MM.1S (cell line): ENCODE results near the gene MARK3.

Experiments used
- DNase-seq: peaks from one replicate; pipeline ENCODE4 v3.0.0-alpha.2; 2015
- H2AFZ ChIP-seq: fragments of 300-600 bp; sonication (generic); 2 replicates; pipeline ENCODE4 v1.6.0; 2016; ENCODE audit warnings: antibody characterized with exemption, low read length
- H3F3A ChIP-seq: fragments of 300-600 bp; sonication (generic); 2 replicates; pipeline ENCODE4 v1.6.1; 2016; ENCODE audit warnings: mild to moderate bottlenecking, antibody characterized with exemption, low read length, moderate library complexity, mixed read lengths; ENCODE audit not compliant: insufficient read depth
- H3K27ac ChIP-seq: fragments of 300-600 bp; sonication (generic); 2 replicates; pipeline ENCODE4 v1.5.1; 2016; ENCODE audit warnings: mild to moderate bottlenecking, low read length
- H3K27me3 ChIP-seq: fragments of 300-600 bp; sonication (generic); replicated peaks from 2 replicates; pipeline ENCODE4 v1.6.0; 2016; ENCODE audit warnings: low read length; ENCODE audit not compliant: insufficient read depth
- H3K36me3 ChIP-seq: fragments of 300-600 bp; sonication (generic); replicated peaks from 2 replicates; pipeline ENCODE4 v1.6.1; 2016; ENCODE audit warnings: mild to moderate bottlenecking, low read length, mixed read lengths; ENCODE audit not compliant: insufficient read depth
- H3K4me1 ChIP-seq: fragments of 300-600 bp; sonication (generic); 2 replicates; pipeline ENCODE4 v1.6.1; 2016; ENCODE audit warnings: low read length, mixed read lengths
- H3K4me2 ChIP-seq: fragments of 300-600 bp; sonication (generic); 2 replicates; pipeline ENCODE4 v1.6.0; 2016; ENCODE audit warnings: low read depth, low read length
- H3K4me3 ChIP-seq: fragments of 300-600 bp; sonication (generic); 2 replicates; pipeline ENCODE4 v1.5.1; 2016; ENCODE audit warnings: low read length, mixed read lengths
- H3K79me2 ChIP-seq: fragments of 300-600 bp; sonication (generic); 2 replicates; pipeline ENCODE4 v1.6.1; 2016; ENCODE audit warnings: mixed run types, low read length, mixed read lengths
- H3K9ac ChIP-seq: fragments of 300-600 bp; sonication (generic); 2 replicates; pipeline ENCODE4 v1.6.1; 2016; ENCODE audit warnings: low read length, mixed read lengths
- H3K9me2 ChIP-seq: fragments of 300-600 bp; sonication (generic); replicated peaks from 2 replicates; pipeline ENCODE4 v1.6.1; 2016; ENCODE audit warnings: mild to moderate bottlenecking, low read length, mixed read lengths; ENCODE audit not compliant: insufficient read depth
- H3K9me3 ChIP-seq: fragments of 300-600 bp; sonication (generic); replicated peaks from 2 replicates; pipeline ENCODE4 v1.6.1; 2016; ENCODE audit warnings: mild to moderate bottlenecking, low read length, mixed read lengths; ENCODE audit not compliant: insufficient read depth
- H4K20me1 ChIP-seq: fragments of 300-600 bp; sonication (generic); 2 replicates; pipeline ENCODE4 v1.6.1; 2016; ENCODE audit warnings: mild to moderate bottlenecking, low read length, moderate library complexity, mixed read lengths; ENCODE audit not compliant: insufficient read depth
- EZH2 ChIP-seq: fragments of 300-600 bp; sonication (generic); optimal IDR thresholded peaks from 2 replicates; pipeline ENCODE3; 2017; ENCODE audit warnings: low read depth, mild to moderate bottlenecking, antibody characterized with exemption, low read length, mixed read lengths
- EZH2phosphoT487 ChIP-seq: fragments of 300-600 bp; sonication (generic); IDR thresholded peaks from 2 replicates; pipeline ENCODE4 v1.6.1; 2018; ENCODE audit warnings: antibody characterized with exemption, low read length
- TF ChIP-seq, protein P1 (sequence below): fragments of 300-600 bp; sonication (generic); IDR thresholded peaks from 2 replicates; pipeline ENCODE4 v1.5.1; 2016; ENCODE audit warnings: antibody characterized with exemption, low read length, mixed read lengths

MARK3 gene

DNA sequence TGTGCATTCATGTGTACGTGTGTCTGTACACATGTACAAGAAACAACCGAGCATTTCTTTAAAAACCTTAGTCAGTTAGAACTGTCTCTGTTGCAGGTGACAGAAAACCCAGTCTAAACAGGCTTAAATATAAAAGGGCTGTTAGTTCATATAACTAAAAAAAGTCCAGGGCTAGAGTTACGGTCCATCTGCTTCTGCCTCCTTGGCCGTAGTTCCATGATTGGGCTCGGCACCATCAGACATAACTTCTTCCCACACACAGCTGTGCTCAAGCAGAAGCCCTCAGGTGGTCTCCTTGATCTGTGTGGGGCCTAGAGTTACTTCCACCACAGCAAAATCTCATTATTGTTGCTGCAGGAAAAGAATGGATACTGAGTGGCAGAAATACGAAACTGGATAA, 102.9 kb downstream of the MARK3 start:
- H2AFZ ChIP-seq, result no peak overlapping the region
- H3K79me2 ChIP-seq, result no peaks in the 10 kb centered on the region
- H3K27me3 ChIP-seq, result no peaks in the 10 kb centered on the region
- no peak overlapping the region for H3K4me2 ChIP-seq
- H3K27ac ChIP-seq, result no peak overlapping the region
- H3K9ac ChIP-seq, result no peak overlapping the region
- H3K4me1 ChIP-seq, result no peaks in the 10 kb centered on the region
- H3K9me2 ChIP-seq, result no peaks in the 10 kb centered on the region
- H3F3A ChIP-seq, result no peaks in the 10 kb centered on the region
- H3K9me3 ChIP-seq, result no peaks in the 10 kb centered on the region
- DNase-seq, result no peak
- no peak overlapping the region for H3K4me3 ChIP-seq
- no peaks in the 10 kb centered on the region for H3K36me3 ChIP-seq
- H4K20me1 ChIP-seq, result no peaks in the 10 kb centered on the region
- TF ChIP-seq EZH2, result no peak
- TF ChIP-seq, protein P1, sequence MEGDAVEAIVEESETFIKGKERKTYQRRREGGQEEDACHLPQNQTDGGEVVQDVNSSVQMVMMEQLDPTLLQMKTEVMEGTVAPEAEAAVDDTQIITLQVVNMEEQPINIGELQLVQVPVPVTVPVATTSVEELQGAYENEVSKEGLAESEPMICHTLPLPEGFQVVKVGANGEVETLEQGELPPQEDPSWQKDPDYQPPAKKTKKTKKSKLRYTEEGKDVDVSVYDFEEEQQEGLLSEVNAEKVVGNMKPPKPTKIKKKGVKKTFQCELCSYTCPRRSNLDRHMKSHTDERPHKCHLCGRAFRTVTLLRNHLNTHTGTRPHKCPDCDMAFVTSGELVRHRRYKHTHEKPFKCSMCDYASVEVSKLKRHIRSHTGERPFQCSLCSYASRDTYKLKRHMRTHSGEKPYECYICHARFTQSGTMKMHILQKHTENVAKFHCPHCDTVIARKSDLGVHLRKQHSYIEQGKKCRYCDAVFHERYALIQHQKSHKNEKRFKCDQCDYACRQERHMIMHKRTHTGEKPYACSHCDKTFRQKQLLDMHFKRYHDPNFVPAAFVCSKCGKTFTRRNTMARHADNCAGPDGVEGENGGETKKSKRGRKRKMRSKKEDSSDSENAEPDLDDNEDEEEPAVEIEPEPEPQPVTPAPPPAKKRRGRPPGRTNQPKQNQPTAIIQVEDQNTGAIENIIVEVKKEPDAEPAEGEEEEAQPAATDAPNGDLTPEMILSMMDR, result no peak
- no peak for TF ChIP-seq EZH2phosphoT487

DNA sequence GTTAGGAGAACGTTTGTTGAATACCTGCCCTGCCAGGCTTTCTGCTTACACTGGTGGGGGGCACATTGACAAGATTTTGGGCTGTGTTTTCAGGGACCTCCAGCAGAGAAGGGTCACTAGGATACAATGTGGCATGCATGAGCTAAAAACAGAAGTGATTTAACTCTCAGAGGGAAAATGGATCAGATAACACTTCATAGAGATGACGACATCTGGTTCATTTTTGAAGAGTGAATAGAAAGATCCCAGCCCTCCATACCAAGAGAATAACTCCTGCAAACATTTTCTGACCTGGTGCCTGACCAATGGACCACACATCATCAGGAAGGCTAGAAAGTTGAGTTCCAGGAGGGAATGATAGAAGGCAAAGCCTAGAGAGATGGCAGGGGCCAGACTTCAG, 103.7 kb downstream of the MARK3 start:
- H3K9ac ChIP-seq, result no peak overlapping the region
- no peaks in the 10 kb centered on the region for H3K27me3 ChIP-seq
- no peak overlapping the region for H3K4me3 ChIP-seq
- H2AFZ ChIP-seq, result no peak overlapping the region
- H3K36me3 ChIP-seq, result no peaks in the 10 kb centered on the region
- TF ChIP-seq EZH2phosphoT487 (no peak), EZH2 (no peak)
- TF ChIP-seq, protein P1, result no peak
- no peaks in the 10 kb centered on the region for H3F3A ChIP-seq
- no peaks in the 10 kb centered on the region for H3K4me1 ChIP-seq
- no peaks in the 10 kb centered on the region for H3K79me2 ChIP-seq
- no peak overlapping the region for H3K4me2 ChIP-seq
- no peaks in the 10 kb centered on the region for H3K9me3 ChIP-seq
- no peaks in the 10 kb centered on the region for H3K9me2 ChIP-seq
- H3K27ac ChIP-seq, result no peak overlapping the region
- DNase-seq, result no peak
- H4K20me1 ChIP-seq, result no peaks in the 10 kb centered on the region

DNA sequence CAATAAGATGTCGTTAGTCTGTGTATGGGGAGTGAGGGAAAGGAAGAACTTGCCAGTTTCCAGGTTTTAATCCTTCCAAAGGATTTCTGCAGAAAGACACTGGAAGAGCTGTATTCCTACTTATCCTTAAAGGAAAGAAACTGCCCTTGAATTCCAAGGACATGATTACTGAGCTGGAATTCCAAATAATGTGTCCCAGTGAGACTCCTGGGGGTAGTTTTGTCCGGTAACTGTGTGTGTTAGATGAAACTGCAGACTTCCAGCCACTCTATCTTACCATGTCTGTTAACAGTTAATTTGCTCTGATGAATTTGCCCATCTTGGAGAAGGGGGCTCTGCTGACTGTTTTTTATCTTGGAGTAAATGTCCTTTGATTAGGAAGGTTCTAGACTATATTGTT, 104.4 kb downstream of the MARK3 start:
- Histone ChIP-seq H3K4me3 (no peak overlapping the region), H3K9me3 (no peaks in the 10 kb centered on the region), H3K79me2 (no peaks in the 10 kb centered on the region), H3F3A (no peaks in the 10 kb centered on the region), H3K36me3 (no peaks in the 10 kb centered on the region), H3K4me1 (no peaks in the 10 kb centered on the region), H3K4me2 (no peak overlapping the region), H3K27me3 (no peaks in the 10 kb centered on the region), H3K9me2 (no peaks in the 10 kb centered on the region), H3K9ac (no peak overlapping the region), H2AFZ (no peak overlapping the region), H4K20me1 (no peaks in the 10 kb centered on the region), H3K27ac (no peak overlapping the region)
- no peak for TF ChIP-seq EZH2
- no peak for TF ChIP-seq EZH2phosphoT487
- TF ChIP-seq, protein P1, result no peak
- no peak for DNase-seq
